Peyer's patch (tissue), 4 donors: ENCODE data around the gene ALPK1. TPM values are rescaled to one million over a fixed set of nuclear protein-coding genes. Genes with fewer than 3 reads are reported as not detected.

ENCODE experiments used
- DNase-seq, 3 donors: peaks; one replicate each; pipeline ENCODE4 v3.0.0-alpha.2; 2017 to 2019
- H3K27ac ChIP-seq, 4 donors: fragments of 200-600 bp; sonication (generic); one replicate each; pipeline ENCODE4 v1.5.1; 2016 to 2019
- H3K27me3 ChIP-seq, 2 donors: fragments of 200-600 bp; sonication (generic); one replicate each; pipeline ENCODE4 v1.5.1; 2019
- H3K36me3 ChIP-seq, 3 donors: fragments of 200-600 bp; sonication (generic); one replicate each; pipeline ENCODE4 v1.5.1; 2016 to 2019
- H3K4me1 ChIP-seq, 4 donors: fragments of 200-600 bp; sonication (generic); one replicate each; pipeline ENCODE4 v1.5.1; 2016 to 2019
- H3K4me3 ChIP-seq, 4 donors: fragments of 200-600 bp; sonication (generic); 1 replicate in 3 of 4; 2 replicates in 1 of 4; pipeline ENCODE4 v1.5.1; 2016 to 2019; ENCODE audit warnings: mild to moderate bottlenecking in 1 of 4
- H3K9me3 ChIP-seq, 4 donors: fragments of 200-600 bp; sonication (generic); one replicate each; pipeline ENCODE4 v1.5.1; 2016 to 2019; ENCODE audit warnings: mild to moderate bottlenecking in 1 of 4
- POLR2A ChIP-seq, 2 donors: fragments of 450-650 bp; IDR thresholded peaks; one replicate each; pipeline ENCODE4 v1.5.1; 2017; ENCODE audit warnings: antibody characterized with exemption in 2 of 2, mild to moderate bottlenecking in 2 of 2, moderate library complexity in 2 of 2
- total RNA-seq, 4 donors: library from RNA; depleted of rRNA; stranded (reverse); fragments of >200 nt; gene quantifications; one replicate each; pipeline ENCODE4 v1.1.0, GENCODE V29; 2016
- TF ChIP-seq, protein P1 (sequence below), 6 experiments: fragments of 450-650 bp in 4 of 6; fragments of 200-600 bp in 2 of 6; sonication (generic) in 1 of 6; IDR thresholded peaks; one replicate each; pipeline ENCODE4 v1.5.1; 2017 to 2019; ENCODE audit warnings: antibody characterized with exemption in 6 of 6, mild to moderate bottlenecking in 3 of 6, moderate library complexity in 1 of 6

The ALPK1 gene
- total RNA-seq, 4 donors from 2014 or later = 32.0 to 37.0 (median 36.2) TPM

DNA sequence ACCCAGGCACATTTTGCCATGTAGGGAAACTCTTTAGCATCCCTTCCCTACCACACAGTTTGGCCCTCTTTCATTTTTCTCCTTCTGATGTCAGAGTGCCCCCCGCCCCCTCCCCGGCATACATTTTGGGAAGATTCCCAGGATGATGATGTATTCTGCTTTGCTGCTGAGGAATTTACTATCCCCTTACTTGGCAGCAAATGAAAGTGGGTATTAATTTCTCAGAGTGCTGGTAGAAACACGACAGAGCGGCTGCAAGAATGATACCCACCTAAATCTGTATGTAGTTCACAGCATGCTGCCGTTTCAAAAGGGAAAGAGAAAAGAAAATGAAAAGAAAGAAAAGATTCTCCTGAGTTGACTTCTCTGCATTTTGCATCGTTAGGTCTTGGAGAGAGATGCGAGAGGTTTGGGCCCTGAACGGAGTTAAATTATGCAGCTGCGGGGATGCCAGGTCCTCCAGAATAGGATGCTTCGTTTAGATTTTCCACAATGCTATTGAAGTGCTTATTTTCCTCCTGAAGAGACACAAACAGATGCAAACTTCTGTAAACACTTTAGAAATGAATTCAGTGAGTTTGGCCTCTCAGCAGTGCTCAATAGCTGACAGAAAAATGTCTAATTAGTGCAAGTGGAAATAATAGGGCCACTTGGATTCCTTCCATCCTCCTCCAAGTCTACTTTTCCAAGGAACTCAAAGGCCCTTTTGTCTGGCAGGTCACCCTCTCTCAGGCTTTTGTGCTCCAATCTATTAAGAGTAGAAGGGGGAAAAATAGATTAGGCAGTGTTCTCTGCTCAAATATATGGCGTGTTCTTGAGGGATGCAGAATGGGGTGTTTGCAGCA is 106.2 kb downstream of the ALPK1 start:
- Histone ChIP-seq H3K4me1 (no peaks in the 10 kb centered on the region), H3K27me3 (no peaks in the 10 kb centered on the region), H3K36me3 (no peaks in the 10 kb centered on the region), H3K9me3 (no peaks in the 10 kb centered on the region), H3K4me3 (no peak overlapping the region), H3K27ac (no peak overlapping the region)
- DNase-seq = no peak
- TF ChIP-seq, protein P1, sequence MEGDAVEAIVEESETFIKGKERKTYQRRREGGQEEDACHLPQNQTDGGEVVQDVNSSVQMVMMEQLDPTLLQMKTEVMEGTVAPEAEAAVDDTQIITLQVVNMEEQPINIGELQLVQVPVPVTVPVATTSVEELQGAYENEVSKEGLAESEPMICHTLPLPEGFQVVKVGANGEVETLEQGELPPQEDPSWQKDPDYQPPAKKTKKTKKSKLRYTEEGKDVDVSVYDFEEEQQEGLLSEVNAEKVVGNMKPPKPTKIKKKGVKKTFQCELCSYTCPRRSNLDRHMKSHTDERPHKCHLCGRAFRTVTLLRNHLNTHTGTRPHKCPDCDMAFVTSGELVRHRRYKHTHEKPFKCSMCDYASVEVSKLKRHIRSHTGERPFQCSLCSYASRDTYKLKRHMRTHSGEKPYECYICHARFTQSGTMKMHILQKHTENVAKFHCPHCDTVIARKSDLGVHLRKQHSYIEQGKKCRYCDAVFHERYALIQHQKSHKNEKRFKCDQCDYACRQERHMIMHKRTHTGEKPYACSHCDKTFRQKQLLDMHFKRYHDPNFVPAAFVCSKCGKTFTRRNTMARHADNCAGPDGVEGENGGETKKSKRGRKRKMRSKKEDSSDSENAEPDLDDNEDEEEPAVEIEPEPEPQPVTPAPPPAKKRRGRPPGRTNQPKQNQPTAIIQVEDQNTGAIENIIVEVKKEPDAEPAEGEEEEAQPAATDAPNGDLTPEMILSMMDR (IDR thresholded peaks at IDR 0.05) = no peak
- no peak for TF ChIP-seq POLR2A (IDR thresholded peaks at IDR 0.05)

DNA sequence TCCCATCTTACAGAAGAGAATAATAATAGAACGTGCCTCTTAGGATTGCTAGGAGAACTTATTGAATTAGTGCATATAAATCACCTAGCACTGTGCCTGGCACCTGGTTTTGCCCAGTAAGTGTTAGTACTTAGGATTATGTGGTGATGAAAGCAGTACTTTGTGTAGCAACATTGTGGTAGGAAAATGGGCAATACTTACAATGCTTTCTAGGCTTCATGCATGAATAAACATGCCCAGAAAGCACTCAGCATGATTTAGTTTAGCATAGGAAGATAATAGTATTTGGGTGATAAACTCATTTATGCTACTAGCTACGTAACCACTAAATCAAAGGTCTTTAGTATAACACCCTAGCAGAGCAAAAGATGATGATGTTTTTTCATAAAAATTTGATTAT is 113.2 kb downstream of the ALPK1 start:
- no peak for TF ChIP-seq POLR2A (IDR thresholded peaks at IDR 0.05)
- TF ChIP-seq, protein P1 (IDR thresholded peaks at IDR 0.05) = no peak
- Histone ChIP-seq H3K4me3 (no peak overlapping the region), H3K27ac (no peak overlapping the region), H3K27me3 (no peaks in the 10 kb centered on the region), H3K9me3 (no peaks in the 10 kb centered on the region), H3K36me3 (peaks cover 0 to 32% (median 0%) of the 10 kb centered on the region in 3 donors), H3K4me1 (no peaks in the 10 kb centered on the region)
- DNase-seq = no peak

DNA sequence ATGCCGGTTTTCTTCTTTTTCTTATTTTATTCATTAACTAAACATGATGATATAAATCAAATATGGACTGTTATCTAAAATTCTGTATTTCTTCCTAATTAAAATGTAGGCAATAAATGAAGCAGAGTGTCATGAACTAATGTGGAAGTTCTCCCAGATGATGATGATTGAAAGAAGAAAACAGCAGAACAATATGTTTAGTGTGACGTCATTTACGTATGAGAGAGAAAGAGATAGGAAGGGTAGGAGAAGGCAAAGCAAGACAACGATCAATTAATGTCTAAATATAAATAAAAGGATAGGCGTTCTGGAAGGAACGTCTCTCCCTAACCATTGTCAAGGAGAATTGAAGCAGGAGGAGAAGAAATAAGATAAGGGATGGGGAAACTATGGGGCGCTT is 113.6 kb downstream of the ALPK1 start:
- no peak overlapping the region for H3K4me3 ChIP-seq
- TF ChIP-seq, protein P1 (IDR thresholded peaks at IDR 0.05) = no peak
- TF ChIP-seq POLR2A (IDR thresholded peaks at IDR 0.05) = no peak
- no peaks in the 10 kb centered on the region for H3K4me1 ChIP-seq
- H3K27ac ChIP-seq = no peak overlapping the region
- no peaks in the 10 kb centered on the region for H3K9me3 ChIP-seq
- DNase-seq = no peak
- H3K27me3 ChIP-seq = no peaks in the 10 kb centered on the region
- H3K36me3 ChIP-seq = peaks cover 0 to 32% (median 0%) of the 10 kb centered on the region in 3 donors

DNA sequence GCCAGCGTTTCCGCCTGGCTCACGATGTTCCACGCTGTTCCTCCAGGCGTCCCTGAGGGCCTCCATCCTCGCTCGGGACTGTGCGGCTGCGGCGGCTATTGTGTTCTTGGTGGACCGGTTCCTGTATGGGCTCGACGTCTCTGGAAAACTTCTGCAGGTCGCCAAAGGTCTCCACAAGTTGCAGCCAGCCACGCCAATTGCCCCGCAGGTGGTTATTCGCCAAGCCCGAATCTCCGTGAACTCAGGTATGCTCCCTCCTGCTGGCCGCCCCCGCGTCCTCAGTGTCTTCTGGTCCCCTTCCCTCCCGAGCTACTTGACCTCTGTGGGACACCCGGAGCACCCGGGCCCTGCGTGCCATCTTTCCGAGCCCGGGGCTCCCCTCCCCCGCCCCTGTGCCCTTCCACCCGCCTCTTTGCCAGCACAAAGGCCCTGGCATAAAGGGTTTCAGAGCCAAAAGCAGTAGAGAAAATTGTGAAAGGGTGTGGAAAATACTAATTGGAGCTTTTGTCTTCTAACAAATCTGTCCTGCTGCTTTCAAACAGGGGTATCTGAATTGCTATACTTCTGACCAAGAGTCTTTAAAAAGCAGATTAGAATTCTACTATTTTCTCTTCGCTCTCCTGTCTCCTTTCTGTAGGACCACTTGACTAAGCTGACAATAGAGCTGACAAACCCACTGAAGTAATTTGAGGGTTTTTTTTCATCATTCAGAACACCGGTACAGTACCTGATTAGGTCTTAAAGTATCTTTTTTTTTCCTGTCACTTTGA is 114.8 kb downstream of the ALPK1 start:
- no peak for DNase-seq

DNA sequence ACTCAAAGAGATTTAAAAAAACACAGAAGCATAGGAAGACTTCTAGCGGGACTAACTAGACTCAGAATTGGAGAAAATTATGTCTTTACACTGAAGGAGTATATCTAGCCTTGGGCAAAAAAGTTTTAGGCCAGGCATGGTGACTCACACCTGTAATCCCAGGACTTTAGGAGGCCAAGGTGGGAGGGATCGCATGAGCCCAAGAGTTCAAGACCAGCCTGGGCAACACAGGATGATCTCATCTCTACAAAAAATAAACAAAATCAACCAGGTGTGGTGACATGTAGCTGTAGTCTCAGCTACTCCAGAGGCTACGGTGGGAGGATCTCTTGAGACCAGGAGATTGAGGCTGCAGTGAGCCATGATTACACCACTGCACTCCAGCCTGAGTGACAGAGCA is 119.3 kb downstream of the ALPK1 start:
- peaks cover 0 to 32% (median 0%) of the 10 kb centered on the region in 3 donors for H3K36me3 ChIP-seq
- no peaks in the 10 kb centered on the region for H3K9me3 ChIP-seq
- DNase-seq = no peak
- no peak overlapping the region for H3K27ac ChIP-seq
- H3K27me3 ChIP-seq = no peaks in the 10 kb centered on the region
- TF ChIP-seq POLR2A (IDR thresholded peaks at IDR 0.05) = no peak
- TF ChIP-seq, protein P1 (IDR thresholded peaks at IDR 0.05) = no peak
- no peak overlapping the region for H3K4me3 ChIP-seq
- H3K4me1 ChIP-seq = no peaks in the 10 kb centered on the region

More for the DNA sequence above, 114.8 kb downstream of the ALPK1 start:
- Histone ChIP-seq H3K27ac (no peak overlapping the region), H3K9me3 (no peaks in the 10 kb centered on the region), H3K4me3 (no peak overlapping the region), H3K36me3 (peaks cover 0 to 32% (median 0%) of the 10 kb centered on the region in 3 donors), H3K27me3 (no peaks in the 10 kb centered on the region), H3K4me1 (no peaks in the 10 kb centered on the region)
- TF ChIP-seq, protein P1 (IDR thresholded peaks at IDR 0.05) = no peak
- no peak for TF ChIP-seq POLR2A (IDR thresholded peaks at IDR 0.05)
